ENCODE measurements around the gene GPR39.

Gene GPR39

DNA sequence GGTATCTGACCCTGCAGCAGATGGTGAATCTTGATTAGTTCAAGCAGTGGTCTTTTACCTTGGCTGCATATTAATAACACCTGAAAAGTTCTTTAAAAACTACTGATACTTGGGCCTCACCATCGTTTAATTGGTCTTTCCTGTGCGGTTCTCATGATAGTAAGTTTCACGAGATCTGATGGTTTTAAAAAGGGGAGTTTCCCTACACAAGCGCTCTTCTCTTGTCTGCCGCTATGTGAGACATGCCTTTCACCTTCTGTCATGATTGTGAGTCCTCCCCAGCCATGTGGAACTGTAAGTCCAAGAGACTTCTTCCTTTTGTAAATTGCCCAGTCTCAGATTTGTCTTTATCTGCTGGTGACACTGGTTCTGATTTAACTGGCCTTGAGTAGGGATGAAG lies 151.1 kb downstream of the GPR39 start:
- DNase-seq = no peak

- no peak for DNase-seq
These were observed 152.1 kb downstream of the GPR39 start for GRCh38 chr2:132568656-132569055.

- no peak for DNase-seq
These were observed 156.9 kb downstream of the GPR39 start for GRCh38 chr2:132573444-132574007.

DNA sequence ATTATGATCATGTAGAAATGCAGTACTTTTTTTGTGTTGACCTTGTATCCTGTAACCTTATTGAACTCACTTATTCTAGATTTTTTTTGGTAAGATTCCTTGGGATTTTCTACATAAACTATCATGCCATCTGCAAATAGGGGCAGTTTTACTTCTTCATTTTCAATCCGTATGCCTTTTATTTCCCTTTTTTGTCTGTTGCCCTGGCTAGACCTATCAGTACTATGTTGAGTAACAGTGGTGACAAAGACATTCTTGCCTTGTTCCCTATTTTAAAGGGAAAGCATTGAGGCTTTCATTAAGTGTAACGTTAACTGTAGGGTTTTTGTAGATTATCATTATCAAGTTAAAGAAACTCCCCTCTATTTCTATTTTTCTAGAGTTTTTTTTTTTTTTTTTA lies 161.1 kb downstream of the GPR39 start:
- DNase-seq = no peak

DNA sequence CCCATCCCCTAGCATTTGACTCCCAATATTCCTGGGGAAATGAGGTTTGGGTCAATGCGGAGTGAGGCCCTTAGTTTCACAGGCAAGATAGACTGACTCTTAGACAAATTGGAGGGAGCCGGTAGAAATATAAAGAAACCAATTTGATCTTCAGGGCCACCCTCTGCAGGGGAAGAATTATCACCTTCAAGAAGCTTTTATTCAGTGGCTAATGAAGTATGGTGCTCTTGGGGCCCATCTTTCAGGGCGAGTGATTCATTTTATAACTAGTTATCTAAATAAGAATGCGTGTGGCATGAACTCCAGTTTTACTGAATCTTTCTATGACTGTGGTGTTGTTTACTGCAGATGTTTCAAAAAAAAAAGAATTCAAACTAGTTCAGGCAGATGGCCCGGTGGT lies 165.0 kb downstream of the GPR39 start:
- DNase-seq = no peak

GRCh38 chr2:132581991-132582738 lies 165.6 kb downstream of the GPR39 start:
- no peak for DNase-seq

GRCh38 chr2:132583666-132584360 lies 167.2 kb downstream of the GPR39 start:
- no peak for DNase-seq

DNA sequence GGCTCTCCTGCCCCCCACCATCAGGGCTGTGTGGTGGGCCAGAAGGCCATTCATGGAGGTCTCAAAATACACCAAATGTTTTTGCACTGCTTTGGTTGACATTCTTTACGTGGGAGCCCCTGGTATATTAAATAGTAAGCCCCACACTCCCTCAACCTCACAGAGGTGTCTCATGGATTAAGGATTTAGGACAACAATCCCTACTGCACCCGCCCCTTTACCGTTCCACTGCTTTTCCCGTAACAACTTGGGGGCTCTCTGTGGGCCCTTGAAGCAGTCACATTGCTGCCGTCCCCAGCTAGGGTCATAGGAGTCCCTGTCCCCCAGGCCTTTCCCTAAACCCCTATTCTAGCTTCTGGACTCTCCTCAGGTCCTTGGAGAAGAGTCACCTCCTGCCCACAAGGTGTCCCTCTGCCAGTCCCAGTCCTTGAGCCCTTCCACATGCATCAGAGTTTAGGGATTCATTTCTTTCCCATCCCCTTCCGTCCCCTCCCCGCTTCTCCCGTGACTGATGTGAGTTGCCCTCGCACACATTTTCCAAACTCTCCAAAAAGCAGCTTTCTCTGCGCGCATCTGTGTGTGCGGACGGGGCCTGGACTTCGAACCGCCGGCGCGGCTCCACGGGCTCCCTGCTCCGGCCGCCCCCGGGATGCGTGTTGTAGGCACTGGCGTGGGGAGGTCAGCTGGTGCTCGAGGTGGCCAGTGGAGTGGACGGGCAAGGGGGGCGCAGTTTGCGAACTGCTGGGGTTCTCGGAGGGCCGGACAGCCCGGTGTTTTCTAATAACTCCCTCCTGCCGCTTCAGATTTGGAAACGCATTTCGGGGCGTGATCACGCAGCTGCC lies 168.6 kb downstream of the GPR39 start:
- no peak for DNase-seq

GRCh38 chr2:132586101-132586511 lies 169.5 kb downstream of the GPR39 start:
- no peak for DNase-seq

DNA sequence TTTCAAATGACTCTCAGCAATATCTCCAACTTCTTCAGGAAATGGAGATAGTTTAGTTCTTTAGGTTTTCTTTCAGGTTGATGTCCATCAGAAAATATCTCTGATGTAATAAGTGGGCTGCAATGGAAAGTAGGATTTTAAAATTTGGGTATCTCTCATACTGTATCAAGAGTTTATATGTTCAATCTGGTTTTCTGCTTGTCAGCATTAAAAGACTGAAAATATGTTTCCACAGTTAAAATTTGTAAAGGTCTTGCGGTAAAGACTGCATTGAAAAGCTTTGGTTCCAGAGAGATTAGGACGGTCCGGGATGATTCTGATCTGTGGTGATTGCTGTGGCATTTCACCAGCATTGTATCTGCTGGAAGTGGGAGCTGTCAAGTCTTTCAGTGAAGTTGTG lies 170.2 kb downstream of the GPR39 start:
- no peak for DNase-seq

GRCh38 chr2:132588576-132588975 lies 172.0 kb downstream of the GPR39 start:
- no peak for DNase-seq

DNA sequence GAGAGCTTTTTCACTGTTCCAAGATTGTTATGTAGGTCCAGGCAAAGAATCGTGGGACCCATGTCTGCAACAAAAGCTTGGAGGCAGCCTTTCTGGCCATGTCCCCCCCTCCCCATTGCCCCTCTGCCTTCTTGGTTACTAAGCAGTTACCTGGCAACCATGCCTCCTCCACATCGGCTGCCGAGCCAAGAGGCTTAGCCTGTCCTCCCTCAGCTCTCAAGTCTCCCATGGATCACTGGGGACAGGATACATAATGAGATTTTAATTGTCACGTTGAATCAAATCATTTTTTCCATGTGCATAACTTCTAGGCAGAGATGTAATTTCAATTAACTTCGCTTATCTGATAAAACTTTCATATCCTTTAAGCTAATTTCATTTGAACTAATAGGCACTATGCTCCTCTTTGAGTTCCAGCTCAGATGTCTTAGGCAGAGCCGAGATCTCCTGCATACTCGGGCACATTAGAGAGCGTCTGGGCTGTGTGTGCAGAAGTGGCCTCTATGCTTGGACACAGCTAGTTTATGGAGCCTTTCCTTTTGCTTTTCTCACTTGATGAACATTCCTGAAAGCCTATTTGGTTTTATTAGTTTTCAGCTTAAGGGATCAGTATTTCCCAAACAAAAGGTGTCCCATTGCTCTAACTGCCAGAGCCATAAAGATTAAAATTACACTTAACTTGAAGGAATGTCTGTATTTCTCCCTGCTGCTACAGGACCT lies 172.7 kb downstream of the GPR39 start:
- DNase-seq = no peak

DNA sequence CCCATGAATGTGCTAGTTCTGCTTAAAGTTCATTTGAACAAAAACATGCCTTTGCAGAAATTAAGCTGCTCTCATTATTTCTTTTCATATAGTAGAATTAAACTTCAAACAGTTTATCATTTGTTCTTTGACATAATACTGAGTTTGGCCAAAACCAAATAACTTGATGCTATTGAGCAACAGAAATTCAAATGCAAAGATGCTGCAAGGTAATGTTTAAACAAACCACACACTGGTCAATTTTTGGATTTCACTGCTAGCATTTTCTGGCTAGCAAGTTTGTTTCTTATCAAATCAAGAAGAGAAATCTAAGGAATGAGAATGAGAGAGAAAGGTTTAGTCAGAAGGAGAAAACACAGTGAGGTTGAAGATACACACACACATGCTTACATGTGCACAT lies 173.4 kb downstream of the GPR39 start:
- no peak for DNase-seq

GRCh38 chr2:132593171-132593570 lies 176.6 kb downstream of the GPR39 start:
- peak; percentile 52 for DNase-seq

DNA sequence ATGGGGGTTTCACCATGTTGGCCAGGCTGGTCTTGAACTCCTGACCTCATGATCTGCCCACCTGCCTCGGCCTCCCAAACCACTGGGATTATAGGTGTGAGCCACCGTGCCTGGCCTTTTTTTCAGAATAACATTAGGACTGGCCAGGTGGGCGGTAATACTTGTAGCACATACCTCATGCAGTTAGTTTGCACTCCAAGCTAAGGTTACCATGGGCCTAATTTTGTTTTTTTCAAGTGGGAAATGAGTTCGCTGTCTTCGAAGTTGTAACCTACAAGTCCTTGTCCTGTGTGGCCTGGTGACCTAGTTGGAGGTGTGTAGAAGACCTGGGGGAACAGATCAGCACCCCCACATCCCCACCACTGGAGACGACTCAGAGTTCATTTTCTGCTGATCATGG lies 178.6 kb downstream of the GPR39 start:
- DNase-seq = no peak

- DNase-seq = no peak
These were observed 179.1 kb downstream of the GPR39 start for GRCh38 chr2:132595693-132596092.

DNA sequence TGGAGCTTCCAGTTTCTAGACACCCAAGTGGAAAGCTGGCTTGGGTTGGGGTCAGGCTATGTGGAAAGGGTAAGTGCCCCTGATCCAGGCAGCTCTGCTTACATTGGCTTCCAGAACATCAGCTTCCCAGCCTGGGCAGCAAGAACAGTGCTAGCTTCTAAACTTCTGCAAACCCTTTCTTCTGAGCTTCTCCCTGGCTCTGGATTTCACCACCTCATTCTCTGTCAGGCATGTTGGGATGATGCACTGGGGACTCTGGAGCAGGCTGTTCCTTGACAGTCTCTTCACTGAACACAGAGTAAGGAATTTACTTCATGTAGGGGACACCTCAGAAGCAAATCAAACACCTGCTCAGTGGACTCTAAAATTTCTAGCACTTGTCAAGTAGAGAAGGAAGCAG lies 180.6 kb downstream of the GPR39 start:
- DNase-seq = no peak

DNA sequence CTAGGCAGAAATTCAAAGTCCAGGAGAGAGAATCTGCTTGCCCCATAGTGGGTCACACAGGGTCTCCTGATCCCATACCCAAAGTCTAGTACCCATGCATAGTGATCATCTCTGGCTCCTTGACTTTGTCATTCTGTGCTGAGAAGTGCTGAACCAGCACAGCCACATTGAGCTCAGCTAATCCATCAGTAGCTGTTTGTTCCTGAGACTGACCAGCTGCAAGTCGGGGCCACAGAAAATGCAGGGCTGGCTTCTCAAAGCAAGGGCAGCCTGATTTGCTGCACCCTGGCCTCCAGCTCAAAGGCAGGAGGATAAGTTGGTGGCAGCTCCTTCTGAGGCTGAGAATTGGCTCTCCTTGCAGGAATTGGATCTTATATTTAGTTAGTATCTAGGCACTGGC lies 181.2 kb downstream of the GPR39 start:
- DNase-seq = no peak

DNA sequence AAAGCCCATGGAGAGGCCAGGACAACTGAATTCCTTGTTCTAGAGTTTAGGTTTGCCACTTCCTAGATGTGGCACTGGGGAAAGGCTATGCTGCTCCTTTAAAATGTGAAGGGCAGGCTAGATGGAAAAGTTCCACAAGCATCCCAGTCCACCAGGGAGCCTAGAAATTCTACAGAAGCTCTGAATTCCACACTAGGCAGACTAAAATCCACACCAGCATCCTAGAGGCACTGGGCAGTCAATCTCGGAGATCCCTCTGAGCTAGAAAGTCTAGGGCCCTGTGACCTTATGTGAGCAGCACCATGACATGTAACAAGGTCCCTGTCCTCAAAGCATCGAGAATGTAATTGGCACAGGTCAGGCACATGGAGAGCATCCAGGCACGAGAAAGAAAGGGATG lies 181.9 kb downstream of the GPR39 start:
- no peak for DNase-seq

DNA sequence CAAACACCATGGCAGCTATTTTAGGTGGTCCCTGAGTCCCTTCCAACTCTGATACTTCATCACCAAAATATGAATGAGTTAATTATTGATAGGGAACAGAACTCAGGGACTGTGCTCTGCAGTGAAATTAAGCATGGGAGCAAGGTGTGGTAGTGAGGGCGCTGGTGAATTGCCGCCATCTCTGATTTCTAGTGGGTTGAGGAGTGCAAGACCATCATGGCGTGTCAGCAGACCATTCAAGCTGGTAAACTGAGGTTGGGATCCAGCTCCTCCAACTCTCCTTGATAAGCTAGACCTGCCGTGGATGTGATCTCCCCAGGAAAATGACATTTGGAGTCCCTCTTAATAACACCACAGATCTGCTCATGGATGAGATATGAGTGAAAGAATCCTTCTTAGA lies 183.0 kb downstream of the GPR39 start:
- DNase-seq = no peak

GRCh38 chr2:132604561-132604960 lies 188.0 kb downstream of the GPR39 start:
- no peak for DNase-seq

Data from fibroblast of skin of back (primary cell).